Testis (tissue), 3 donors: ENCODE data around the gene L2HGDH. TPM values are rescaled to one million over a fixed set of nuclear protein-coding genes. Genes with fewer than 3 reads are reported as not detected.
A peak's percentile ranks its signal among the peaks of the same experiment; 100 is the strongest.

ENCODE experiments used
- DNase-seq: peaks from one replicate; pipeline ENCODE4 v3.0.0-alpha.2; 2019
- H3K27ac ChIP-seq, 2 donors: fragments of 200-600 bp; sonication (generic); one replicate each; pipeline ENCODE4 v1.5.1; 2019
- H3K27me3 ChIP-seq: fragments of 200-600 bp; sonication (generic); one replicate; pipeline ENCODE4 v1.5.1; 2019
- H3K36me3 ChIP-seq: fragments of 200-600 bp; sonication (generic); one replicate; pipeline ENCODE4 v1.5.1; 2017; ENCODE audit warnings: low read depth; ENCODE audit errors: missing control alignments
- H3K4me1 ChIP-seq: fragments of 200-600 bp; sonication (generic); one replicate; pipeline ENCODE4 v1.5.1; 2019
- H3K4me3 ChIP-seq, 2 donors: fragments of 200-600 bp; sonication (generic); one replicate each; pipeline ENCODE4 v1.5.1; 2017 to 2019
- H3K9me3 ChIP-seq: fragments of 200-600 bp; sonication (generic); one replicate; pipeline ENCODE4 v1.5.1; 2017
- POLR2A ChIP-seq: fragments of 450-650 bp; IDR thresholded peaks from one replicate; pipeline ENCODE4 v1.6.1; 2017; ENCODE audit warnings: antibody characterized with exemption, mild to moderate bottlenecking, moderate library complexity
- WGBS, 2 donors: methylation state at CpG; one replicate each; pipeline ENCODE4 v1.1.5; 2018; 5-methylcytosine and 5-hydroxymethylcytosine counted together
- intact Hi-C: fragments of 100-400 bp; cut with DNase I; formaldehyde crosslinking; loops from one replicate; pipeline ENCODE4 v1.15.1; 2023; ENCODE audit warnings: low total_unique reads
- polyA plus RNA-seq: library from polyadenylated mRNA; stranded (reverse); fragments of 350-450 nt; fragmentation: Illumina TruSeq; extraction: RNeasy Lipid Tissue Mini Kit (QIAGEN cat#74804); gene quantifications from one replicate; pipeline ENCODE4 v1.2.3, GENCODE V29; 2014; ENCODE audit warnings: low read depth, low replicate concordance; ENCODE audit not compliant: insufficient read depth
- total RNA-seq, 2 donors: library from RNA; depleted of rRNA; stranded (reverse); fragments of >200 nt; gene quantifications; one replicate each; pipeline ENCODE4 v1.2.3, GENCODE V29; 2016
- TF ChIP-seq, protein P1 (sequence below), 3 experiments: fragments of 450-650 bp in 2 of 3; fragments of 200-600 bp in 1 of 3; sonication (generic) in 1 of 3; IDR thresholded peaks; one replicate each; pipeline ENCODE4 v1.5.1; 2016 to 2019; ENCODE audit warnings: antibody characterized with exemption in 3 of 3, mild to moderate bottlenecking in 2 of 3, moderate library complexity in 1 of 3

Gene L2HGDH
- total and polyA plus RNA-seq, 3 donors from 2014 or later, result 7.9 to 8.9 (median 8.5) TPM

DNA sequence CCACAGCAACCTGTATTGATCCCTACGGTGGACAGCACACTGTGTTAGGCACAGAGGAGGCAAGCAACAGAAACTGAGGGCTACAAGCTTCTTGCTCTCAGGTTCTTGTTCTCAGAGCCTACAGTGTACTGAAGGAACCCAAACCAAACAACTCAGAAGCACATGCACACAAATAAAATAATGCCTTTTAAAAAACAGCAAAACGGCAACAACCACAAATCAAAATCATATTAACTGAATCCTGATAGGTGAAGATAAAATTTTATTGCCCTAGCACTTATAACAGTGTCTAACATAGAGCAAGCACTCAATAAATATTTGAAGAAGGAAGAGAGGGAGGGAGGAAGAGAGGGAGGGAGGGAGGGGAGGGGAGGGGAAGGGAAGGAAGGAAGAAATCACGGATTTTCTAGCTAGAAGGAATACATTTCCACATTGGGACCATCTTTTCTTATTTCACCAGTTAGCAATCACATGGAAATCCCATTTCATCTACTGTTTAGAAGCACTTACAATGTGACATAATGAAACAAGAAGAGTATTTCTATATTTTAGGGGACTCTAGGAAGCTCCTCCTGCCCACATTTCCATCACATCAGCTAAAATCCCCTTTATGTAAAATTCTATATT, 27.3 kb upstream of the L2HGDH start:
- Histone ChIP-seq H3K27ac (no peak overlapping the region), H3K4me1 (peaks cover 21% of the 10 kb centered on the region)

DNA sequence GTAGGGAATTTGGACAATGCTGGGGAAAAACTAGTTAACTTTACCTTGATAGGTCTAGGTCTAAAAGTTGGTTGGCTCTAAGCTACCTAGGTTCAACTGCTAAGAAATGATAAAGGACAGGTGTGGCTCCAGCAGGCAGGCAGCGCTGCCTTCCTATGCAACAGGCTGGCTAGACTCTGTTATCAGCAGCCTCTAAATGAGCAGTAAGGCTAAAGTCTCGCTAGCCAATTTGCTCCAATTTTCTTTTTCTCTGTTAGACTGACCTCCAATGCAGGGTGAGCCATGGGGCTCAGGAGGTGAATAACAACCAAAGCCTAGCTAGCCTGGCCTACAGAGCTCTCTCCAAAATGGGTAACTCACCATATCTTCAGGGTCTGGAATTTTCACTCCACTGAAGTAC, 26.6 kb upstream of the L2HGDH start:
- Histone ChIP-seq H3K27ac (no peak overlapping the region), H3K9me3 (no peaks in the 10 kb centered on the region), H3K4me3 (no peak overlapping the region), H3K4me1 (peaks cover 21% of the 10 kb centered on the region), H3K36me3 (no peaks in the 10 kb centered on the region), H3K27me3 (no peaks in the 10 kb centered on the region)
- DNase-seq, result no peak
- intact Hi-C loops, result no loop called here
- TF ChIP-seq POLR2A, result no peak
- TF ChIP-seq, protein P1, sequence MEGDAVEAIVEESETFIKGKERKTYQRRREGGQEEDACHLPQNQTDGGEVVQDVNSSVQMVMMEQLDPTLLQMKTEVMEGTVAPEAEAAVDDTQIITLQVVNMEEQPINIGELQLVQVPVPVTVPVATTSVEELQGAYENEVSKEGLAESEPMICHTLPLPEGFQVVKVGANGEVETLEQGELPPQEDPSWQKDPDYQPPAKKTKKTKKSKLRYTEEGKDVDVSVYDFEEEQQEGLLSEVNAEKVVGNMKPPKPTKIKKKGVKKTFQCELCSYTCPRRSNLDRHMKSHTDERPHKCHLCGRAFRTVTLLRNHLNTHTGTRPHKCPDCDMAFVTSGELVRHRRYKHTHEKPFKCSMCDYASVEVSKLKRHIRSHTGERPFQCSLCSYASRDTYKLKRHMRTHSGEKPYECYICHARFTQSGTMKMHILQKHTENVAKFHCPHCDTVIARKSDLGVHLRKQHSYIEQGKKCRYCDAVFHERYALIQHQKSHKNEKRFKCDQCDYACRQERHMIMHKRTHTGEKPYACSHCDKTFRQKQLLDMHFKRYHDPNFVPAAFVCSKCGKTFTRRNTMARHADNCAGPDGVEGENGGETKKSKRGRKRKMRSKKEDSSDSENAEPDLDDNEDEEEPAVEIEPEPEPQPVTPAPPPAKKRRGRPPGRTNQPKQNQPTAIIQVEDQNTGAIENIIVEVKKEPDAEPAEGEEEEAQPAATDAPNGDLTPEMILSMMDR (IDR thresholded peaks at IDR 0.05), result no peak
- 87 to 91% methylated on average over 2 of the region's 2 CpGs for WGBS, 2 donors

More for the DNA sequence above, 27.3 kb upstream of the L2HGDH start:
- intact Hi-C loops, result no loop called here
- H3K4me3 ChIP-seq, result no peak overlapping the region
- H3K27me3 ChIP-seq, result no peaks in the 10 kb centered on the region
- no peak for DNase-seq
- H3K9me3 ChIP-seq, result no peaks in the 10 kb centered on the region
- H3K36me3 ChIP-seq, result no peaks in the 10 kb centered on the region
- TF ChIP-seq, protein P1 (IDR thresholded peaks at IDR 0.05), result no peak
- TF ChIP-seq POLR2A, result no peak
- 66 to 68% methylated on average over 3 of the region's 3 CpGs for WGBS, 2 donors

DNA sequence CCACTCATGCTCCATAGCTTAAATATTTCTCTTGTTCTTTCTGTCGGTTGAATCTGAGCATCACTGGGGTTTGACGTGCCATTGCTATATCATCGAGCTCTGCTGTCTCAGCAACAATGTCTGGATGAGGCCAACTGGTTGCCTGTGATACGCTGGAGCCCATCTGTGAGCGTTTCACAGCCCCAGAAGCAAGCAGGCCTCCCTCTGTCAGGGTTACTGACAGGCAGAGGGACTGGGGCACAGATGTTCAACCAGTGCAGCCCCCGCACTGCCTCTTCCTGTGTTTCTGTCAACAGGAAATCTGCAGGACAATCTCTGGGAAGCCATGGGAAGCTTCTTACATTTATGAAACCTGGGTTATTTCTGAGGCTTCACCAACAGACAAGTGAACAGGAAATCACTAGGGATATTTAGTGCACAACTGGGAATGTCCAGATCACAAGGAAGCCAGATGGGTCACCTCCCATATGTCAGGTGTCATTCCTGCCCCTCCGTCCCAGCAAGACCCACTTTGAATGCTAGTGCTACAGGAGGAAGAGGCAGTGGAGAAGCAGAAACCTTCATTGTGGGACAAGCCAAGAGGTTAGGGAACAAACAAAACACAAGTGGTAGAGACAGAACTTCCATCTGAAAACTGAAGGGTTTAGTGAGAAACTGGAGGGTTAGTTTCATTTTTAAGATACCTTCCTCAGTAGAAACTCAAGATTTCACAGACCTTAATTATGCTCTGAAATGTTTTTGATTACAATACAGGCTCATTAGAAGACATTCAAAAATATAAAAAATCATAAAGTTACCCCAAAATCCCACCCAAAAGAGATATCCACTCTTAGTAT, 24.2 kb upstream of the L2HGDH start:
- DNase-seq, result no peak
- peaks cover 16% of the 10 kb centered on the region for H3K4me1 ChIP-seq
- TF ChIP-seq, protein P1 (IDR thresholded peaks at IDR 0.05), result no peak

DNA sequence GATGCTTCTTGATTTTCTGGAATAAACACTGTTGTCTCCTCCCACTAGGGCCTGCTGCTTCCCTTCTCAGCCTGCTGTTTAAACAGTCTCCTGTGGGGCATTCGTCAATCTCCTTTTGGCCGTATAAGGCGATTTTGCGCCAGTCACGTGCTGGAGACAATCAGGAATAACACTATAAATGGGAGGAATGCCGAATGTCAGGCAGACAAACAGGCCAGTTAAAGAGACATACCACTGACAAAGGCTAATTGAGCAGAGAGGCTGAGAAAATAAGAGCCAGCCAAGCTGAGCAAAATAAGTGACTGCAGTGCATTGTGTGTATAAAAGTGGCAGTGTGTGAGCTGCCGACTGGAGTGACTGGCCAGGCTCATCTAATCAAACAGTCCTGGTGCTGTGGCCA, 23.4 kb upstream of the L2HGDH start:
- DNase-seq, result peak; percentile 82
- H3K27me3 ChIP-seq, result no peaks in the 10 kb centered on the region
- TF ChIP-seq, protein P1 (IDR thresholded peaks at IDR 0.05), result peak in 1 of 3 experiments; percentile 20
- TF ChIP-seq POLR2A, result no peak
- H3K4me1 ChIP-seq, result peaks cover 16% of the 10 kb centered on the region
- peak overlapping the region; percentile 69 to 78 for H3K27ac ChIP-seq
- H3K9me3 ChIP-seq, result no peaks in the 10 kb centered on the region
- WGBS, 2 donors, result 22 to 31% methylated on average over 7 of the region's 7 CpGs
- intact Hi-C loops, result no loop called here
- no peaks in the 10 kb centered on the region for H3K36me3 ChIP-seq
- H3K4me3 ChIP-seq, result no peak overlapping the region

More for the DNA sequence above, 24.2 kb upstream of the L2HGDH start:
- Histone ChIP-seq H3K27me3 (no peaks in the 10 kb centered on the region), H3K27ac (peak overlapping the region; percentile 69 to 78), H3K9me3 (no peaks in the 10 kb centered on the region), H3K36me3 (no peaks in the 10 kb centered on the region), H3K4me3 (no peak overlapping the region)
- 27 to 42% methylated on average over 7 of the region's 7 CpGs for WGBS, 2 donors
- intact Hi-C loops, result no loop called here
